AML-193 (cell line): ENCODE results near the gene LHX4.

Source experiments
- DNase-seq, 2 experiments: peaks; one replicate each; lab custom pipeline; 2025; lab: John Stamatoyannopoulos, UW

LHX4 gene

GRCh38 chr1:180229483-180230415, at the start of gene LHX4:
Gene LHX4, plus strand, starts transcription at chr1:180230264. Its CDS starts 266 bp downstream, at chr1:180230530.
- DNase-seq: peak in 1 of 2 experiments; percentile 8

- peak; percentile 8 to 18 for DNase-seq
Observed at GRCh38 chr1:180181048-180181447, 49.0 kb upstream of the LHX4 start.

GRCh38 chr1:180181996-180182642, 47.9 kb upstream of the LHX4 start:
- DNase-seq: no peak

- DNase-seq: no peak
Observed at GRCh38 chr1:180182643-180183311, 47.3 kb upstream of the LHX4 start.

DNA sequence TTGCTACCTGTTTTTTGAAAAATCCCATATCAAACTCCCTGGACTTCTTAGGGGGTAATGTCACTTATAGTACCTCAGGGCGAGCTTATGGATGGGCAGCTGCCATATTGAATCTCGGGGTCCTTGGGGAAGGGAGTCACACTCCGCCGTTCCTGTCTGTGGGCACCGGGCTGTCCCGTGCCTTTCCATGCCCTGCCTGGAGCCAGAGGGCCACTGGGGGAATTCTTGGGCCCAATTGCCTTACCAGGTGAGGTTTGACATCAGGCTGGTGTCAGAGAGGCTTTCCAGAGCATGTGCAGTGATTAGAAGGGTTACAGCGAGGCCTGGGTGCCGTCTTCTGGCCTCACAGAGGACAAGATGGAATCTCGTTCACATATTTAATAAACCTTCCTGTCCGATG, 46.6 kb upstream of the LHX4 start:
- DNase-seq: no peak

DNA sequence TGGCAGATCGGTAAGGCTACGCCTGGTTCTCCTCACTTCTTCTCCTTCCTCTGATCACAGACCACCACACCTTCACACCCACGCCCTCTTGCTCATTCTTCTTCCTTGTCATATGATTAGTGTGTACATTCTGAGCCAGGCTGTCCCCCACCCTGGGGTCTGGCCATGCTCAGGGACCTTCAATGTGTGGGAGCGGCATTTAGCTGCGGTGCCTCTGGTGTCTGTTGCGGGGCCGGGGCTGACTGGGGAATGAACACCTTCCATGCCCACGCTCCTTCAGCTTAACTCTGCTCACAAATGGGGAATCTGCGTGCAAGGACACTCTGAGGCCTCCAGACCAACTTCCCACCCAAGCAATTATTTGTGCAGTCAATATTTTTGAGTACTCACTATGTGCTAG, 46.0 kb upstream of the LHX4 start:
- DNase-seq: no peak

GRCh38 chr1:180185281-180185680, 44.8 kb upstream of the LHX4 start:
- no peak for DNase-seq

GRCh38 chr1:180185971-180186645, 44.0 kb upstream of the LHX4 start:
- DNase-seq: no peak

GRCh38 chr1:180186831-180187230, 43.2 kb upstream of the LHX4 start:
- no peak for DNase-seq

DNA sequence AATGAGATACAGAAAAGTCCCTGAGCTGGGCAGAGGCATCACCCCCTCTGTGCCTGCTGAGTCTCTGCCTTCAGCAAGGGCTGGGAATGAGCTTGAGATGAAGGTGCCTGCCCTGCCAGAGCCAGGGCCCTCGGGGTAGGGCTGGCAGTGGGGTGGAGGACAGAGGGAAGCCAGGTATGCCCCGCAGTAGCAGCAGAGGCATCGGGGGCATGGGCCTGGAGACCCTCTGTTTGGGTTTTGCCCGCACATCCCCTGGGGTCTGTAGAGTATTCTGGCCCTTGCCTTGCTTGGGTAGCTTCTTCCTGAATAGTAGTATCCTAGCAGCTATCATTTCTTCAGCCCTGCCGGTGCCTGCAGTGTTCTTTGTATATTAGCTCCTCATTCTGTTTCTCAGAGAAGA, 42.4 kb upstream of the LHX4 start:
- DNase-seq: no peak

DNA sequence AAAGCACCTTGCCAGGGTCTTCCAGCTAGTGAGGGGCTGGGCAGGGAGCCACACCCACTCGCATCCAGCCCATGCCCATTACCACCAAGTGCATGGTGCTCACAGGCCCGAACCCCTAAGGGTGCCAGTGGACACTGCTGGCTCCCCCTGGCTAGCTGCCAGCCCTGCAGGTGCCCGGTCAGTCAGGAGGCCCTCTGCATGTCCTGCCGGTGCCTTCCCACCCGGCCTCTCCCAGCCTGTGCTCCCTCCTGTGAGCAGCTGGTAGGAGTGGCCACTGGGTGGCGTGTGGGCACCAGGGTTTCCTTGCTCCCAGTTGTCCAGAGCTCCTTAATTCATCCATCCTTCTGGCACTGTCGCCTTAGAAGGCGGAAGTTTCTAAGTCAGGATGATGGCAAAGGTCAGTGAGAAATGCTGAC, 42.0 kb upstream of the LHX4 start:
- DNase-seq: peak; percentile 9 to 27

GRCh38 chr1:180188684-180189175, 41.3 kb upstream of the LHX4 start:
- no peak for DNase-seq

DNA sequence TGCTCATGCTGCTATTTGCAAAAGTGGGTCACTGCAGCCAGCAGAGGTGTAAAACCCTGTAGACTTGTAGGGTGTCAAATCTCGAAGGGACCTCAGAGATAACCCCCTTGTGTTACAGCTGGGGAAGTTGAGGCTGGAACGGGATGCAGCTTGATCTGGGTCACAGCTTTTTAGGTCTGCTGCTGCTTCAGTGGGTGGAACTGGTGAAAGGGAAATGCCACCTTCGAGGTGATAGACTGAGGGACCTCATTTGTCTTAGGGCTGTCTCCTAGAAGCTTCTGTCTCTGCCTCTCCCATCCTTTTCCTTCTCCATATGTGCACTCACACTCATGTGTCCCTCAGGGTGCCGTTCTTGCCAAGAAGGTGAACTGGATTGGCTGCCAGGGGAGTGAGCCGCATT, 40.0 kb upstream of the LHX4 start:
- DNase-seq: no peak

GRCh38 chr1:180192172-180192571, 37.9 kb upstream of the LHX4 start:
- DNase-seq: no peak

GRCh38 chr1:180193141-180194047, 36.7 kb upstream of the LHX4 start:
- DNase-seq: no peak

GRCh38 chr1:180194048-180194425, 36.0 kb upstream of the LHX4 start:
- no peak for DNase-seq

GRCh38 chr1:180194546-180195207, 35.4 kb upstream of the LHX4 start:
- no peak for DNase-seq

GRCh38 chr1:180195401-180195800, 34.7 kb upstream of the LHX4 start:
- no peak for DNase-seq

- DNase-seq: no peak
Observed at GRCh38 chr1:180195916-180196315, 34.1 kb upstream of the LHX4 start.

DNA sequence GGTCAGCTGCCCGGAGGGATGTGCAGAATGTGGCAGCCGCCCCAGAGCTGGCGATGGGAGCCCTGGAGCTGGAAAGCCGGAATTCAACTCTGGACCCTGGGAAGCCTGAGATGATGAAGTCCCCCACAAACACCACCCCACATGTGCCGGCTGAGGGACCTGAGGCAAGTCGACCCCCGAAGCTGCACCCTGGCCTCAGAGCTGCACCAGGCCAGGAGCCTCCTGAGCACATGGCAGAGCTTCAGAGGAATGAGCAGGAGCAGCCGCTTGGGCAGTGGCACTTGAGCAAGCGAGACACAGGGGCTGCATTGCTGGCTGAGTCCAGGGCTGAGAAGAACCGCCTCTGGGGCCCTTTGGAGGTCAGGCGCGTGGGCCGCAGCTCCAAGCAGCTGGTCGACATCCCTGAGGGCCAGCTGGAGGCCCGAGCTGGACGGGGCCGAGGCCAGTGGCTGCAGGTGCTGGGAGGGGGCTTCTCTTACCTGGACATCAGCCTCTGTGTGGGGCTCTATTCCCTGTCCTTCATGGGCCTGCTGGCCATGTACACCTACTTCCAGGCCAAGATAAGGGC, 33.5 kb upstream of the LHX4 start:
- DNase-seq: no peak
